Loucy (cell line): ENCODE results near the gene CLEC18C.
"Not testable (repeated sequence)": the region's sequence is repeated elsewhere in the genome, so short reads cannot be mapped to it uniquely, and the experiment has no call there.

ENCODE experiments used
- CTCF ChIP-seq: fragments of 200-600 bp; sonication (generic); conservative IDR thresholded peaks from 2 replicates; pipeline ENCODE4 v1.5.1; 2014; ENCODE audit warnings: mild to moderate bottlenecking, antibody characterized with exemption, low read length
- EZH2phosphoT487 ChIP-seq: fragments of 200-600 bp; IDR thresholded peaks from 2 replicates; pipeline ENCODE4 v1.6.1; 2018; ENCODE audit warnings: antibody characterized with exemption, mild to moderate bottlenecking, moderate library complexity, borderline replicate concordance

- not testable (repeated sequence) for TF ChIP-seq CTCF, EZH2phosphoT487
Measured at GRCh38 chr16:70126226-70126625, 47.4 kb upstream of the CLEC18C start.
